ENCODE results near the gene KIAA1671. TPM values are rescaled to one million over a fixed set of nuclear protein-coding genes. Genes with fewer than 3 reads are reported as not detected.

KIAA1671 gene
- total RNA-seq, 1 donor from 2014 or later, result 46.7 TPM

- no peak overlapping the region for H3K4me3 ChIP-seq
- TF ChIP-seq CTCF (IDR thresholded peaks at IDR 0.05), result no peak
- no peaks in the 10 kb centered on the region for H3K9me3 ChIP-seq
- intact Hi-C loops (cut with DNase I), result no loop called here
- ATAC-seq, result no peak
- no peaks in the 10 kb centered on the region for H3K36me3 ChIP-seq
- H3K4me1 ChIP-seq, result no peaks in the 10 kb centered on the region
- H3K27me3 ChIP-seq, result no peaks in the 10 kb centered on the region
- no peak for DNase-seq
- H3K27ac ChIP-seq, result no peak overlapping the region
These were observed 87.2 kb downstream of the KIAA1671 start for GRCh38 chr22:25039754-25040153.

GRCh38 chr22:25045159-25045558, 92.6 kb downstream of the KIAA1671 start:
- Histone ChIP-seq H3K4me1 (no peaks in the 10 kb centered on the region), H3K36me3 (no peaks in the 10 kb centered on the region), H3K4me3 (no peak overlapping the region), H3K9me3 (no peaks in the 10 kb centered on the region), H3K27me3 (no peaks in the 10 kb centered on the region), H3K27ac (no peak overlapping the region)
- ATAC-seq, result no peak
- intact Hi-C loops (cut with DNase I), result loop anchor here (5.0 kb wide), 1 partner anchor 93 kb away; the partner anchor contains the start of gene KIAA1671
- no peak for DNase-seq
- no peak for TF ChIP-seq CTCF (IDR thresholded peaks at IDR 0.05)

- Histone ChIP-seq H3K4me3 (no peak overlapping the region), H3K27me3 (no peaks in the 10 kb centered on the region), H3K36me3 (no peaks in the 10 kb centered on the region), H3K4me1 (no peaks in the 10 kb centered on the region), H3K9me3 (no peaks in the 10 kb centered on the region), H3K27ac (no peak overlapping the region)
- ATAC-seq (no peak), DNase-seq (no peak)
- TF ChIP-seq CTCF (IDR thresholded peaks at IDR 0.05), result no peak
- intact Hi-C loops (cut with DNase I), result loop anchor here (5.0 kb wide), 1 partner anchor 96 kb away; the partner anchor contains the start of gene KIAA1671
These were observed 95.6 kb downstream of the KIAA1671 start for GRCh38 chr22:25048071-25048470.

GRCh38 chr22:25048659-25049647, 96.4 kb downstream of the KIAA1671 start:
- ATAC-seq, result peak; percentile 94
- DNase-seq, result peak; percentile 75
- intact Hi-C loops (cut with DNase I), result loop anchor here (5.0 kb wide), 1 partner anchor 97 kb away; the partner anchor contains the start of gene KIAA1671
- Histone ChIP-seq H3K36me3 (no peaks in the 10 kb centered on the region), H3K4me1 (no peaks in the 10 kb centered on the region), H3K27me3 (no peaks in the 10 kb centered on the region), H3K4me3 (no peak overlapping the region), H3K27ac (no peak overlapping the region), H3K9me3 (no peaks in the 10 kb centered on the region)
- peak; percentile 84 for TF ChIP-seq CTCF (IDR thresholded peaks at IDR 0.05)

GRCh38 chr22:25049770-25050169, 97.3 kb downstream of the KIAA1671 start:
- no peak for DNase-seq
- Histone ChIP-seq H3K4me1 (no peaks in the 10 kb centered on the region), H3K36me3 (no peaks in the 10 kb centered on the region), H3K27ac (no peak overlapping the region), H3K9me3 (no peaks in the 10 kb centered on the region), H3K4me3 (no peak overlapping the region), H3K27me3 (no peaks in the 10 kb centered on the region)
- no peak for TF ChIP-seq CTCF (IDR thresholded peaks at IDR 0.05)
- no peak for ATAC-seq
- intact Hi-C loops (cut with DNase I), result loop anchor here (5.0 kb wide), 1 partner anchor 97 kb away; the partner anchor contains the start of gene KIAA1671
